Spleen (tissue), 7 donors: ENCODE results near the gene MAP7D2.

Experiments used
- POLR2A ChIP-seq, 3 donors: fragments of 450-650 bp; IDR thresholded peaks; one replicate each; pipeline ENCODE4 v1.5.1; 2017; ENCODE audit warnings: antibody characterized with exemption in 3 of 3, mild to moderate bottlenecking in 1 of 3
- TF ChIP-seq, protein P1 (sequence below), 11 experiments: fragments of 200-600 bp in 7 of 11; fragments of 450-650 bp in 4 of 11; sonication (generic) in 4 of 11; IDR thresholded peaks in 8 of 11; conservative IDR thresholded peaks in 3 of 11; 1 replicate in 7 of 11; 2 replicates in 4 of 11; pipeline versions ENCODE4 v1.4.0 to v1.8.0; 2016 to 2021; ENCODE audit warnings: antibody characterized with exemption in 11 of 11, inconsistent platforms in 4 of 11, mild to moderate bottlenecking in 1 of 11
- donor health status: DM: no; HTN: no; CAD: no; lungs with moderate emphysema.
- donor health status: DM: no; HTN: no; CAD: no.
- donor health status: DM: no; HTN: no; CAD: no.

DNA sequence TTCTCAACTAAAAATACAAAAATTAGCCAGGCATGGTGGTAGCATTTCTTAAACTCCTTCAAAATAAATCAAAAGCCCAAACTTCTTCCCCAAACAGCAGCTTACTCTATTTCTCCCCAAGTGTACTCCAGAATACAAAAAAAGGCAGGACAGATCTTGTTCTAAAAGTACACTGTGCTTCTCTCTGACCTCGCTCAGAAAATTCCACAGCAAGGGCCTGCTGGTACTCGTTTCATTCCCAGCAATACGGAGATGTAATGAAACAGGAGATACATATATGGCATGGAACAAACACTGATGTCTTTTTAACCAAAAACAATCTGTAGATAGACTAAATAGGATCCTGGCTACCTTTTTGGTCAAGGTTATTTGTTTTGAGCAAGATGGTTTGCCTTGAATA is 25.2 kb downstream of the MAP7D2 start:
- TF ChIP-seq, protein P1, sequence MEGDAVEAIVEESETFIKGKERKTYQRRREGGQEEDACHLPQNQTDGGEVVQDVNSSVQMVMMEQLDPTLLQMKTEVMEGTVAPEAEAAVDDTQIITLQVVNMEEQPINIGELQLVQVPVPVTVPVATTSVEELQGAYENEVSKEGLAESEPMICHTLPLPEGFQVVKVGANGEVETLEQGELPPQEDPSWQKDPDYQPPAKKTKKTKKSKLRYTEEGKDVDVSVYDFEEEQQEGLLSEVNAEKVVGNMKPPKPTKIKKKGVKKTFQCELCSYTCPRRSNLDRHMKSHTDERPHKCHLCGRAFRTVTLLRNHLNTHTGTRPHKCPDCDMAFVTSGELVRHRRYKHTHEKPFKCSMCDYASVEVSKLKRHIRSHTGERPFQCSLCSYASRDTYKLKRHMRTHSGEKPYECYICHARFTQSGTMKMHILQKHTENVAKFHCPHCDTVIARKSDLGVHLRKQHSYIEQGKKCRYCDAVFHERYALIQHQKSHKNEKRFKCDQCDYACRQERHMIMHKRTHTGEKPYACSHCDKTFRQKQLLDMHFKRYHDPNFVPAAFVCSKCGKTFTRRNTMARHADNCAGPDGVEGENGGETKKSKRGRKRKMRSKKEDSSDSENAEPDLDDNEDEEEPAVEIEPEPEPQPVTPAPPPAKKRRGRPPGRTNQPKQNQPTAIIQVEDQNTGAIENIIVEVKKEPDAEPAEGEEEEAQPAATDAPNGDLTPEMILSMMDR (IDR thresholded peaks at IDR 0.05 in 8 of 11, conservative IDR thresholded peaks at IDR 0.05 in 3 of 11), result no peak
- no peak for TF ChIP-seq POLR2A (IDR thresholded peaks at IDR 0.05)
